ENCODE results near the gene MALT1.

The MALT1 gene

DNA sequence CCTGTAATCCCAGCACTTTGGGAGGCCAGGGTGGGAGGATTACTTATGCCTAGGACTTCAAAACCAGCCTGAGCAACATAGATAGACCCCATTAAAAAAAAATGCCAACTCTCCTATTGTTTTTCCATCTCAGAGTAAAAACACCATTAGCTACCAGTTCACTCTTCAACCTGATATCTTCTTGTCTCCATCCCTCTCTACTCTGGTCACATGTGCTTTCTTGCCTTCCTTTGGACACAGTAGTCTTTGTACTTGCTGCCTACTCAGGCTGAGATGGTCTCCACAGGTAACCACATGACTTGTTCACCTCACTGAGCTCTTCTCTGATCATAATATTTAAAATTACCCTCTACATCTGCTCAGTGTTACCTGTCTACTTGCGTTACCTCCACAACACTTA is 5.0 kb downstream of the MALT1 start:
- DNase-seq (ENCODE audit: low spot score in 2 of 2): no peak
- H3K27ac Mint-ChIP-seq (ENCODE audit: low read depth): no peak overlapping the region
- peaks cover 68% of the 10 kb centered on the region for H3K4me1 Mint-ChIP-seq
- peaks cover 13% of the 10 kb centered on the region for H3K36me3 Mint-ChIP-seq (ENCODE audit: insufficient read depth)
- no peaks in the 10 kb centered on the region for H3K27me3 Mint-ChIP-seq
- H3K4me3 Mint-ChIP-seq: no peak overlapping the region
- H3K9me3 Mint-ChIP-seq: no peaks in the 10 kb centered on the region
- ATAC-seq (replicated peaks; ENCODE audit: extremely low read depth, poor library complexity, severe bottlenecking): no peak

DNA sequence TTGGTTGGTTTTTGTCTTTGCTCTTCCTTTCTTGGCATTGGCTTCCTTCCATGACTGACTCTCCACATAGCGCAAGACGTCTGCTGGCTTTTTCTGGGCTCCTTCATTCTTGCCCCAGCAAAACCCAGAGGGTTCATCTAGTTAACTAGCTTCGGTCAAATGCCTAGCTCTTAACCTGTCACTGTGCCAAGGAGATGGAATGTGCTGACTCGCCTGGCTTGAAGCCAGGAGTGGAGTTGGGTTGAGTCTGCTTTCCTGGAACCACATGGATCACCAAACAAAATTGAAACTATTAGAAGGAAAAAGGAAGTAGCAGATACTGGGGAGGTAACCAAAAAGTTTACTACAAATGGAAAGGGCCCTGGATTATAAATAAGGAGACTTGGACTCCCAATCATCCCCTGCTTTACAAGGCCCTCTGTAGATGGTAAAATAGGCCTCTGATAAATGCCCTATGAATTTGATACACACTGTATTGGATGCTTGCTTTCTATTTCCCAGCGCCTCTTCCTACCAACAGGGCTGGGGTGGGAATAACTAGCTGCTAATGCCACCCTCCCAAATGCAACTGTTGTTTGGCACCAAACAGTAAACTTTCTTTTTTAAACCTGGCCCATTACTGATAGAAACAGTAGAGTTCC is 11.3 kb downstream of the MALT1 start:
- peaks cover 42% of the 10 kb centered on the region for H3K4me1 Mint-ChIP-seq
- H3K4me3 Mint-ChIP-seq: no peak overlapping the region
- no peaks in the 10 kb centered on the region for H3K27me3 Mint-ChIP-seq
- ATAC-seq (replicated peaks; ENCODE audit: extremely low read depth, poor library complexity, severe bottlenecking): no peak
- H3K9me3 Mint-ChIP-seq: no peaks in the 10 kb centered on the region
- no peak for DNase-seq (ENCODE audit: low spot score in 2 of 2)
- H3K36me3 Mint-ChIP-seq (ENCODE audit: insufficient read depth): peaks cover 19% of the 10 kb centered on the region
- no peak overlapping the region for H3K27ac Mint-ChIP-seq (ENCODE audit: low read depth)

GRCh38 chr18:58687871-58688308 is 16.6 kb downstream of the MALT1 start:
- DNase-seq (ENCODE audit: low spot score in 2 of 2) (peak in 1 of 2 donors; percentile 65), ATAC-seq (replicated peaks; ENCODE audit: extremely low read depth, poor library complexity, severe bottlenecking) (peak; percentile 97)
- peak overlapping the region; percentile 71 for H3K27ac Mint-ChIP-seq (ENCODE audit: low read depth)
- no peaks in the 10 kb centered on the region for H3K27me3 Mint-ChIP-seq
- H3K9me3 Mint-ChIP-seq: no peaks in the 10 kb centered on the region
- peaks cover 40% of the 10 kb centered on the region for H3K4me1 Mint-ChIP-seq
- H3K4me3 Mint-ChIP-seq: peak overlapping the region; percentile 69
- peaks cover 23% of the 10 kb centered on the region for H3K36me3 Mint-ChIP-seq (ENCODE audit: insufficient read depth)

DNA sequence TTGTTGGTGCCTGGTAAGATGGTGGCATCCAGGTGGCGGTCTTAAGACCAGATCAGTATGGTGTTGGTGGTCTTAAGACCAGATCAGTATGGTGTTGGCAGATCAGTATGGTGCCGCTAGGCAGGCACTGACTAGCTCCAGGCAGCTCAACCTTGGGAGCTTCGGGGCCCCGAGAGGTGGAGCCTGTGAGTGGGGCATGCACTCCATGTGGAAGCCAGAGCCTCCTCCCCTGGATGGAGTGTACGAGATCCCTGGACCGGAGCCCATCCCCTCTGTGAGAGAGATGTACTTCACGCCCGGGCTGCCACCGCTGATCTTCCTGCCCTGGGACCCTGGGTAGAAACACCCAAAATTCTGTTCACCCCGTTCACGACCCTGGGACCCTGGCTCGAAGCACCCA is 19.0 kb downstream of the MALT1 start:
- DNase-seq (ENCODE audit: low spot score in 2 of 2) (no peak), ATAC-seq (replicated peaks; ENCODE audit: extremely low read depth, poor library complexity, severe bottlenecking) (no peak)
- peaks cover 25% of the 10 kb centered on the region for H3K36me3 Mint-ChIP-seq (ENCODE audit: insufficient read depth)
- peak overlapping the region; percentile 33 for H3K27ac Mint-ChIP-seq (ENCODE audit: low read depth)
- H3K4me1 Mint-ChIP-seq: peaks cover 58% of the 10 kb centered on the region
- H3K27me3 Mint-ChIP-seq: no peaks in the 10 kb centered on the region
- H3K9me3 Mint-ChIP-seq: no peaks in the 10 kb centered on the region
- H3K4me3 Mint-ChIP-seq: no peak overlapping the region

GRCh38 chr18:58691256-58691655 is 20.0 kb downstream of the MALT1 start:
- peak overlapping the region; percentile 58 for H3K27ac Mint-ChIP-seq (ENCODE audit: low read depth)
- peaks cover 66% of the 10 kb centered on the region for H3K4me1 Mint-ChIP-seq

GRCh38 chr18:58692422-58693185 is 21.3 kb downstream of the MALT1 start:
- Mint-ChIP-seq H3K27me3 (no peaks in the 10 kb centered on the region), H3K4me1 (peaks cover 66% of the 10 kb centered on the region), H3K4me3 (no peak overlapping the region), H3K9me3 (no peaks in the 10 kb centered on the region), H3K36me3 (ENCODE audit: insufficient read depth) (peaks cover 27% of the 10 kb centered on the region), H3K27ac (ENCODE audit: low read depth) (peak overlapping the region; percentile 58)
- ATAC-seq (replicated peaks; ENCODE audit: extremely low read depth, poor library complexity, severe bottlenecking) (peak; percentile 8), DNase-seq (ENCODE audit: low spot score in 2 of 2) (no peak)

More at GRCh38 chr18:58691256-58691655, 20.0 kb downstream of the MALT1 start:
- no peak for ATAC-seq (replicated peaks; ENCODE audit: extremely low read depth, poor library complexity, severe bottlenecking)
- Mint-ChIP-seq H3K4me3 (no peak overlapping the region), H3K36me3 (ENCODE audit: insufficient read depth) (peaks cover 23% of the 10 kb centered on the region), H3K27me3 (no peaks in the 10 kb centered on the region), H3K9me3 (no peaks in the 10 kb centered on the region)
- DNase-seq (ENCODE audit: low spot score in 2 of 2): no peak

- H3K4me1 Mint-ChIP-seq: peaks cover 56% of the 10 kb centered on the region
- H3K4me3 Mint-ChIP-seq: no peak overlapping the region
- no peak for ATAC-seq (replicated peaks; ENCODE audit: extremely low read depth, poor library complexity, severe bottlenecking)
- no peaks in the 10 kb centered on the region for H3K9me3 Mint-ChIP-seq
- no peaks in the 10 kb centered on the region for H3K27me3 Mint-ChIP-seq
- peaks cover 21% of the 10 kb centered on the region for H3K36me3 Mint-ChIP-seq (ENCODE audit: insufficient read depth)
- H3K27ac Mint-ChIP-seq (ENCODE audit: low read depth): no peak overlapping the region
- no peak for DNase-seq (ENCODE audit: low spot score in 2 of 2)
These were observed 23.0 kb downstream of the MALT1 start for GRCh38 chr18:58694221-58694620.

DNA sequence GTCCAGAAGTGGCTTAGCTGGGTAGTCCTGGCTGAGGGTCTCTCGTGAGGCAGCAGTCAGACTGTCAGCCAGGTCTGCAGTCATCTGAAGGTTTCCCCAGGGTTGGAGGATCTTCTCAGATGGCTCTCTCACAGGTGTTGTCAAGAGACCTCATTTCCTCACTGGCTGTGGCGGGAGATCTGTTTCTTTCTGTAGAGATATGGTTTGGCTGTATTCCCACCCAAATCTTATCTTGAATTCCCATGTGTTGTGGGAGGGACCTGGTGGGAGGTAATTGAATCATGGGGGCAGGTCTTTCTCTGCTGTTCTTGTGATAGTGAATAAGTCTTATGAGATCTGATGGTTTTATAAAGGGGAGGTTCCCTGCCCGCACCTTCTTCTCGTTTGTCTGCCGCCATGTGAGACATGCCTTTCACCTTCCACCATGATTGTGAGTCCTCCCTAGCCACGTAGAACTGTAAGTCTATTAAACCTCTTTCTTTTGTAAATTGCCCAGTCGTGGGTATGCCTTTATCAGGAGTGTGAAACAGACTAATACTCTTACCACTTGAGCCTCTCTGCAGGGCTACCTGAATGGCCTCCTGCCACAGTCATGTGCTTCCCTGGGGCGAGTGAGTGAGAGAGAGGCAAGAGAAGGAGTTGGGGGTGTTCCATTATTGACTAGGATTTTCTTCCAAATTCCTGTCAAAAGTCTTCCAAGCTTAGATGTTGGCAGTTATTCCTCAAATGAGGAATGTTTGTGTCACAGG is 23.6 kb downstream of the MALT1 start:
- Mint-ChIP-seq H3K27ac (ENCODE audit: low read depth) (no peak overlapping the region), H3K36me3 (ENCODE audit: insufficient read depth) (peaks cover 18% of the 10 kb centered on the region), H3K4me1 (peaks cover 50% of the 10 kb centered on the region), H3K27me3 (no peaks in the 10 kb centered on the region), H3K9me3 (no peaks in the 10 kb centered on the region), H3K4me3 (no peak overlapping the region)
- DNase-seq (ENCODE audit: low spot score in 2 of 2): no peak
- ATAC-seq (replicated peaks; ENCODE audit: extremely low read depth, poor library complexity, severe bottlenecking): no peak

GRCh38 chr18:58695772-58696171 is 24.5 kb downstream of the MALT1 start:
- H3K4me3 Mint-ChIP-seq: no peak overlapping the region
- no peaks in the 10 kb centered on the region for H3K9me3 Mint-ChIP-seq
- peaks cover 14% of the 10 kb centered on the region for H3K36me3 Mint-ChIP-seq (ENCODE audit: insufficient read depth)
- H3K4me1 Mint-ChIP-seq: peaks cover 45% of the 10 kb centered on the region
- H3K27ac Mint-ChIP-seq (ENCODE audit: low read depth): no peak overlapping the region
- DNase-seq (ENCODE audit: low spot score in 2 of 2): no peak
- ATAC-seq (replicated peaks; ENCODE audit: extremely low read depth, poor library complexity, severe bottlenecking): no peak
- no peaks in the 10 kb centered on the region for H3K27me3 Mint-ChIP-seq

DNA sequence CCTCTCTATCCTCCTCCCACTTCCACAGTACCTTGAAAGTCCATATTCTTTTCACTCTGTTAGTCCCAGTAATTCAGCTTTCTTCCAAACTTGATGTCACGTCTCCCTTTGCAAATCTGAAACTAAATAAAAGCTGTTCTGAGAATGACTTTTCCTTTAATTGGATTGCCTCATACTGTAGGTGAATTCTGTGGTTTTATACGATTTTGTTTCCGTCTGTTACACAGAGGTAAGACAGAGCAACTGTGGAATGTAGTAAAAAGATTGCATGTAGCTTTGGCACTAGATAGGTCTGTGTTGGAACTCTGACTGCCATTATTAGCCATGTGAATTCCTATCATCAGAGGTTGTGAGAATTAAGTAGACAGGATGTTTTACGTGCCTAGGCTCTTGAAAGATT is 25.9 kb downstream of the MALT1 start:
- Mint-ChIP-seq H3K27ac (ENCODE audit: low read depth) (no peak overlapping the region), H3K9me3 (no peaks in the 10 kb centered on the region), H3K27me3 (no peaks in the 10 kb centered on the region), H3K4me3 (peak overlapping the region; percentile 42), H3K36me3 (ENCODE audit: insufficient read depth) (peaks cover 27% of the 10 kb centered on the region), H3K4me1 (peaks cover 45% of the 10 kb centered on the region)
- DNase-seq (ENCODE audit: low spot score in 2 of 2) (no peak), ATAC-seq (replicated peaks; ENCODE audit: extremely low read depth, poor library complexity, severe bottlenecking) (no peak)

DNA sequence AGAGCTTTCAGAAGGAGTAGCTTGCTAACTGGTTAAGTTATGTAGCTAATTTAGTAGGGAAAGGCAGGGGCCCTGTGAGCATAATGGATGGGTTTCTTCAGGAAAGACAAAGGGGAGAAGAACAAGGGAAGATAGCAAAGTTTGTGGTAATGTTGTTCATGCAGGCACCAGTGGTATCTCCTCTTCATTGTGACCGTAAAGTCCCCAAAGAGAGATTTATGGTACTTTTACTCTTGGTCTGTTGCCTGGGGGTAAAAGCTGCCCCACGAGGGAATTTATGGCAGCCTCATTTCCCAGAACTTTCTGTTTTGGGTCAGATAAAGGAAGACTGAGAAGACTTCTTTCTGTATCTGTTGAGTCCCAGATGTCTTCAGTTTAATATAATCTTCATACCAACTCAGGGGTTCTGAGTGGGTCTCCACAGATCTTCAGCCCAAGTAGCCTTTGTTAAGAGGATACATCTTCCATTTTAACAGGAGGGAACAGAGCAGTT is 27.5 kb downstream of the MALT1 start:
- no peaks in the 10 kb centered on the region for H3K9me3 Mint-ChIP-seq
- no peak overlapping the region for H3K27ac Mint-ChIP-seq (ENCODE audit: low read depth)
- H3K27me3 Mint-ChIP-seq: no peaks in the 10 kb centered on the region
- ATAC-seq (replicated peaks; ENCODE audit: extremely low read depth, poor library complexity, severe bottlenecking) (no peak), DNase-seq (ENCODE audit: low spot score in 2 of 2) (no peak)
- H3K4me1 Mint-ChIP-seq: peaks cover 39% of the 10 kb centered on the region
- H3K4me3 Mint-ChIP-seq: no peak overlapping the region
- peaks cover 41% of the 10 kb centered on the region for H3K36me3 Mint-ChIP-seq (ENCODE audit: insufficient read depth)

- no peak overlapping the region for H3K4me3 Mint-ChIP-seq
- peaks cover 31% of the 10 kb centered on the region for H3K4me1 Mint-ChIP-seq
- no peaks in the 10 kb centered on the region for H3K9me3 Mint-ChIP-seq
- no peak for DNase-seq (ENCODE audit: low spot score in 2 of 2)
- no peaks in the 10 kb centered on the region for H3K27me3 Mint-ChIP-seq
- H3K36me3 Mint-ChIP-seq (ENCODE audit: insufficient read depth): peaks cover 43% of the 10 kb centered on the region
- ATAC-seq (replicated peaks; ENCODE audit: extremely low read depth, poor library complexity, severe bottlenecking): no peak
- no peak overlapping the region for H3K27ac Mint-ChIP-seq (ENCODE audit: low read depth)
These were observed 28.3 kb downstream of the MALT1 start for GRCh38 chr18:58699551-58699950.
